ENCODE results near the gene RAB7B.

The RAB7B gene

GRCh38 chr1:206011057-206011456 is 7.9 kb upstream of the RAB7B start:
- no peaks in the 10 kb centered on the region for H3K36me3 ChIP-seq (ENCODE audit: control insufficient read depth, insufficient read depth, low read length)
- no peak overlapping the region for H3K9ac ChIP-seq
- no peaks in the 10 kb centered on the region for H3K9me3 ChIP-seq (ENCODE audit: control insufficient read depth, low read length)
- H3K27ac ChIP-seq, result no peak overlapping the region
- no peak overlapping the region for H3K4me3 ChIP-seq (ENCODE audit: low read depth, low read length)
- no peaks in the 10 kb centered on the region for H3K4me1 ChIP-seq
- no peak for TF ChIP-seq CTCF (IDR thresholded peaks at IDR 0.05)
- no peaks in the 10 kb centered on the region for H3K27me3 ChIP-seq (ENCODE audit: control insufficient read depth, insufficient read depth, low read length)
- no peak overlapping the region for H3K4me2 ChIP-seq (ENCODE audit: low read length)
- no peak overlapping the region for H2AFZ ChIP-seq
- H3K79me2 ChIP-seq, result no peaks in the 10 kb centered on the region

- Histone ChIP-seq H2AFZ (no peak overlapping the region), H3K4me1 (no peaks in the 10 kb centered on the region), H3K4me3 (ENCODE audit: low read depth, low read length) (no peak overlapping the region), H3K27me3 (ENCODE audit: control insufficient read depth, insufficient read depth, low read length) (no peaks in the 10 kb centered on the region), H3K27ac (no peak overlapping the region), H3K36me3 (ENCODE audit: control insufficient read depth, insufficient read depth, low read length) (no peaks in the 10 kb centered on the region), H3K79me2 (no peaks in the 10 kb centered on the region), H3K9ac (no peak overlapping the region), H3K9me3 (ENCODE audit: control insufficient read depth, low read length) (no peaks in the 10 kb centered on the region), H3K4me2 (ENCODE audit: low read length) (no peak overlapping the region)
- no peak for TF ChIP-seq CTCF (IDR thresholded peaks at IDR 0.05)
Measured at GRCh38 chr1:206010060-206010459, 6.9 kb upstream of the RAB7B start.

GRCh38 chr1:206006946-206007345 is 3.8 kb upstream of the RAB7B start:
- no peak overlapping the region for H2AFZ ChIP-seq
- H3K4me2 ChIP-seq (ENCODE audit: low read length), result no peak overlapping the region
- H3K4me1 ChIP-seq, result no peaks in the 10 kb centered on the region
- H3K27ac ChIP-seq, result no peak overlapping the region
- no peaks in the 10 kb centered on the region for H3K79me2 ChIP-seq
- H3K36me3 ChIP-seq (ENCODE audit: control insufficient read depth, insufficient read depth, low read length), result no peaks in the 10 kb centered on the region
- H3K4me3 ChIP-seq (ENCODE audit: low read depth, low read length), result no peak overlapping the region
- H3K27me3 ChIP-seq (ENCODE audit: control insufficient read depth, insufficient read depth, low read length), result no peaks in the 10 kb centered on the region
- no peaks in the 10 kb centered on the region for H3K9me3 ChIP-seq (ENCODE audit: control insufficient read depth, low read length)
- no peak overlapping the region for H3K9ac ChIP-seq
- TF ChIP-seq CTCF (IDR thresholded peaks at IDR 0.05), result no peak

GRCh38 chr1:206005778-206006180 is 2.6 kb upstream of the RAB7B start:
- no peak for TF ChIP-seq CTCF (IDR thresholded peaks at IDR 0.05)
- Histone ChIP-seq H3K4me2 (ENCODE audit: low read length) (no peak overlapping the region), H3K4me1 (no peaks in the 10 kb centered on the region), H3K79me2 (no peaks in the 10 kb centered on the region), H3K9ac (no peak overlapping the region), H3K9me3 (ENCODE audit: control insufficient read depth, low read length) (no peaks in the 10 kb centered on the region), H3K4me3 (ENCODE audit: low read depth, low read length) (no peak overlapping the region), H3K27ac (no peak overlapping the region), H3K27me3 (ENCODE audit: control insufficient read depth, insufficient read depth, low read length) (no peaks in the 10 kb centered on the region), H3K36me3 (ENCODE audit: control insufficient read depth, insufficient read depth, low read length) (no peaks in the 10 kb centered on the region), H2AFZ (no peak overlapping the region)

GRCh38 chr1:206005234-206005633 is 2.0 kb upstream of the RAB7B start:
- Histone ChIP-seq H3K4me1 (no peaks in the 10 kb centered on the region), H3K79me2 (no peaks in the 10 kb centered on the region), H2AFZ (no peak overlapping the region), H3K27me3 (ENCODE audit: control insufficient read depth, insufficient read depth, low read length) (no peaks in the 10 kb centered on the region), H3K9ac (no peak overlapping the region), H3K27ac (no peak overlapping the region), H3K4me2 (ENCODE audit: low read length) (no peak overlapping the region), H3K9me3 (ENCODE audit: control insufficient read depth, low read length) (no peaks in the 10 kb centered on the region), H3K4me3 (ENCODE audit: low read depth, low read length) (no peak overlapping the region), H3K36me3 (ENCODE audit: control insufficient read depth, insufficient read depth, low read length) (no peaks in the 10 kb centered on the region)
- no peak for TF ChIP-seq CTCF (IDR thresholded peaks at IDR 0.05)
